K562 (cell line): ENCODE results near the gene BCL2A1. TPM values are rescaled to one million over a fixed set of nuclear protein-coding genes. Genes with fewer than 3 reads are reported as not detected.
A peak's percentile ranks its signal among the peaks of the same experiment; 100 is the strongest.

ENCODE experiments used
- ATAC-seq: fragments of 200-7000 bp; cut with Tn5 transposase; 3 replicates; pipeline ENCODE4 v1.9.1; 2020; ENCODE audit warnings: moderate library complexity
- BruUV-seq: library from RNA; stranded (reverse); fragments of 400-500 nt; replicated peaks from 2 replicates; lab custom pipeline; 2021; lab: Mats Ljungman, UMichigan
- CTCF ChIA-PET: fragments of 300-600 bp; formaldehyde crosslinking; extraction: SDS; loops from one replicate; lab custom pipeline; 2021; ENCODE audit warnings: low intra/inter-chr PET ratio; lab: Yijun Ruan, JAX
- POLR2A ChIA-PET: fragments of 300-600, 350-650 bp; sonication (Branson Sonifier 250); formaldehyde crosslinking; extraction: SDS; loops from one replicate; lab custom pipeline; 2021; ENCODE audit warnings: antibody characterized with exemption, inconsistent platforms; lab: Yijun Ruan, JAX
- DNase-seq, 4 experiments: peaks; one replicate each; pipeline versions ENCODE4 v3.0.0 to v3.0.0-alpha.2; 2011 to 2018; ENCODE audit warnings: low spot score in 3 of 4, mixed read lengths in 3 of 4; ENCODE audit errors: extremely low read depth in 1 of 4
- FAIRE-seq: peaks from 2 replicates; lab custom pipeline; 2011; peaks lifted over from hg19 to GRCh38; lab: Jason Lieb, UNC
- H2AFZ ChIP-seq: 2 replicates; pipeline ENCODE4 v1.6.0; 2011; ENCODE audit warnings: low read depth, low read length, control low read depth, inconsistent platforms
- H3K27ac ChIP-seq: fragments of 200-600 bp; 3 replicates; pipeline ENCODE4 v1.8.0; 2011; ENCODE audit warnings: low read depth, mild to moderate bottlenecking, control low read depth, inconsistent platforms, low read length, moderate library complexity, mixed read lengths; ENCODE audit errors: extremely low read depth
- H3K27me3 ChIP-seq, 2 experiments: fragments of 300-600 bp in 1 of 2; 2 replicates in 1 of 2; 3 replicates in 1 of 2; pipeline versions ENCODE4 v1.6.0 to v1.8.0; 2011; ENCODE audit warnings: inconsistent platforms in 2 of 2, low read length in 2 of 2, mild to moderate bottlenecking in 1 of 2, mixed read lengths in 1 of 2, moderate library complexity in 1 of 2; ENCODE audit not compliant: control insufficient read depth in 2 of 2, insufficient read depth in 2 of 2
- H3K36me3 ChIP-seq: fragments of 300-600 bp; 3 replicates; pipeline ENCODE4 v1.8.0; 2011; ENCODE audit warnings: mild to moderate bottlenecking, low read length, inconsistent platforms; ENCODE audit not compliant: control insufficient read depth, insufficient read depth
- H3K4me1 ChIP-seq, 2 experiments: fragments of 200-600 bp in 1 of 2; replicated peaks in 1 of 2; 2 replicates in 1 of 2; 3 replicates in 1 of 2; pipeline versions ENCODE4 v1.5.1 to v1.8.0; 2011; ENCODE audit warnings: inconsistent platforms in 2 of 2, low read length in 2 of 2, mild to moderate bottlenecking in 1 of 2, mixed read lengths in 1 of 2, moderate library complexity in 1 of 2; ENCODE audit not compliant: control insufficient read depth in 2 of 2, insufficient read depth in 2 of 2
- H3K4me2 ChIP-seq: 2 replicates; pipeline ENCODE4 v1.6.1; 2011; ENCODE audit warnings: low read length, control low read depth, inconsistent platforms, mixed read lengths; ENCODE audit not compliant: insufficient read depth
- H3K4me3 ChIP-seq: fragments of 200-600 bp; sonication (generic), shearing (Covaris generic); 2 replicates; pipeline ENCODE4 v1.5.1; 2016; ENCODE audit warnings: control low read depth, inconsistent platforms
- H3K79me2 ChIP-seq: fragments of 200-600 bp; 3 replicates; pipeline ENCODE4 v1.8.0; 2011; ENCODE audit warnings: low read length, inconsistent platforms; ENCODE audit not compliant: control insufficient read depth, insufficient read depth
- H3K9ac ChIP-seq, 2 experiments: 2 replicates each; pipeline versions ENCODE4 v1.6.0 to v1.6.1; 2011; ENCODE audit warnings: low read depth in 2 of 2, low read length in 2 of 2, control low read depth in 1 of 2, inconsistent platforms in 1 of 2, mild to moderate bottlenecking in 1 of 2, mixed read lengths in 1 of 2; ENCODE audit not compliant: insufficient read depth in 1 of 2
- H3K9me1 ChIP-seq: one replicate; pipeline ENCODE4 v1.6.0; 2011; ENCODE audit warnings: inconsistent platforms, mild to moderate bottlenecking, low read length, moderate library complexity; ENCODE audit not compliant: control insufficient read depth, insufficient read depth
- H3K9me3 ChIP-seq: replicated peaks from 2 replicates; pipeline ENCODE4 v1.5.1; 2011; ENCODE audit warnings: low read depth, low read length, inconsistent platforms; ENCODE audit not compliant: control insufficient read depth, insufficient read depth
- H4K20me1 ChIP-seq: replicated peaks from 2 replicates; pipeline ENCODE4 v1.6.1; 2011; ENCODE audit warnings: low read length, inconsistent platforms, mixed read lengths; ENCODE audit not compliant: control insufficient read depth, insufficient read depth
- FOSL1 ChIP-seq: fragments of 200-800 bp; sonication (Bioruptor generic); conservative IDR thresholded peaks from 2 replicates; pipeline ENCODE4 v1.6.1; 2016; ENCODE audit warnings: missing genetic modification characterization, missing compliant biosample characterization
- HDAC1 ChIP-seq, 2 experiments: fragments of 450-650 bp; IDR thresholded peaks; 2 replicates each; pipeline ENCODE4 v1.6.1; 2016 to 2017; ENCODE audit warnings: inconsistent platforms in 1 of 2, mild to moderate bottlenecking in 1 of 2, moderate library complexity in 1 of 2
- JUND ChIP-seq, 2 experiments: IDR thresholded peaks; 2 replicates in 1 of 2; 3 replicates in 1 of 2; pipeline ENCODE4 v1.6.1; 2011; ENCODE audit warnings: borderline replicate concordance in 2 of 2, low read depth in 2 of 2, low read length in 2 of 2, improper control_type of control experiment in 1 of 2, missing biosample characterization in 1 of 2, missing genetic modification characterization in 1 of 2, missing genetic modification reagents in 1 of 2
- MLLT1 ChIP-seq, 2 experiments: fragments of 450-650 bp; IDR thresholded peaks; 2 replicates each; pipeline ENCODE4 v1.6.1; 2016
- SRSF9 ChIP-seq: fragments of 200-400 bp; formaldehyde crosslinking; IDR thresholded peaks from 2 replicates; pipeline ENCODE4 v1.6.1; 2017; ENCODE audit warnings: low read depth, low read length, borderline replicate concordance
- TRIM24 ChIP-seq, 2 experiments: fragments of 450-650 bp; IDR thresholded peaks; 2 replicates each; pipeline ENCODE4 v1.6.1; 2016
- WGBS: fragments of 100-300 bp; shearing (Covaris generic); methylation state at CpG from one replicate; pipeline ENCODE4 v1.1.6; 2016; ENCODE audit warnings: low coverage, mixed read lengths; ENCODE audit not compliant: insufficient coverage; ENCODE audit errors: missing lambda C conversion rate; 5-methylcytosine and 5-hydroxymethylcytosine counted together
- in situ Hi-C: fragments of 300-500 bp; cut with MboI; formaldehyde crosslinking; loops from 4 replicates; pipeline ENCODE4 v1.15.0; 2018; ENCODE audit warnings: inconsistent platforms, mixed read lengths
- intact Hi-C: fragments of 100-400 bp; cut with micrococcal nuclease; formaldehyde crosslinking; loops from 2 replicates; pipeline ENCODE4 v1.14.2; 2022
- polyA plus RNA-seq, 8 experiments: library from polyadenylated mRNA; depleted of rRNA in 4 of 8; stranded (reverse) in 5 of 8; unstranded in 3 of 8; fragments of >200 nt; fragmentation: Nextera tagmentation in 2 of 8; fragmentation: Illumina TruSeq in 1 of 8; extraction: Ambion mirVana in 2 of 8; extraction: Trizol in 1 of 8; gene quantifications; 2 replicates each; pipeline versions ENCODE4 v1.2.1 to v1.2.3, GENCODE V29; 2011 to 2014; ENCODE audit warnings: inconsistent platforms in 1 of 8, missing spikeins in 1 of 8
- total RNA-seq, 7 experiments: library from RNA; depleted of rRNA in 6 of 7; stranded (reverse); fragments of >200 nt in 6 of 7; fragmentation: Illumina TruSeq in 2 of 7; extraction: Trizol in 2 of 7; gene quantifications; 2 replicates each; pipeline versions ENCODE4 v1.2.1 to v1.2.3, GENCODE V29; 2011 to 2021; ENCODE audit warnings: low replicate concordance in 1 of 7
- TF ChIP-seq, protein P1 (sequence below): fragments of 250-450 bp; sonication (Bioruptor Pico); IDR thresholded peaks from 2 replicates; pipeline ENCODE4 v1.8.0; 2021; ENCODE audit warnings: moderate library complexity, mild to moderate bottlenecking, inconsistent platforms

Gene BCL2A1
- total and polyA plus RNA-seq, 9 of the 15 experiments (the other 6 are each of a cell fraction or from before 2014, with no cell fraction given) = 0.11 to 1.2 (median 0.25) TPM; not detected in 4

DNA sequence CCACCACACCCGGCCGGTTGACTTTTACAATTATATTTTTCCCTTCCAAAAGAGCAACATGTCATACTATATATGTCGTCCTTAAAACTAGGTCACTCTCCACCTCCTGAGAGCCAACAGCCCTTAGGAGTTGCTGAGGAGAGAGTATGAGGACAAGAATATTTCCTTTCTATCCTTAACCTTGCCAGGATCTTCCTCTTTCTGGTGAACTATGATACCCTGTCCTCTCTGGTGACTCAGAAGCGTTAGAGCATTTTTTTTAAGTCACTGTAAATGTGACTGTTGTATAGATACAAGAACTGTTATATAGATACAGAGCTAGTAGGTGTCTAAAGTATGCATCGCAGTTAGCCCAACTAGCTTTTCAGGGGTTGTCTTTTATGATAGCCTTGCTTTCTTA, 40.5 kb downstream of the BCL2A1 start:
- no peaks in the 10 kb centered on the region for H3K9me1 ChIP-seq
- BruUV-seq = no TSS peak
- H4K20me1 ChIP-seq = no peaks in the 10 kb centered on the region
- H3K79me2 ChIP-seq = no peaks in the 10 kb centered on the region
- WGBS = 10% methylated on average over 5 of the region's 5 CpGs
- H3K4me2 ChIP-seq = no peak overlapping the region
- H3K4me3 ChIP-seq = no peak overlapping the region
- no peak for ATAC-seq
- ChIA-PET POLR2A (no interaction called here), CTCF (no interaction called here)
- TF ChIP-seq TRIM24 (IDR thresholded peaks at IDR 0.05) (no peak), JUND (IDR thresholded peaks at IDR 0.05; ENCODE audit: borderline replicate concordance, low read depth, low read length) (no peak), JUND (tag; IDR thresholded peaks at IDR 0.05; ENCODE audit: borderline replicate concordance, low read depth, low read length) (peak; percentile 39; the same call in 1 of the 3 replicates), FOSL1 (tag) (peak; percentile 48)
- H3K27ac ChIP-seq = no peak overlapping the region
- intact Hi-C loops (no loop called here), in situ Hi-C loops (no loop called here)
- H3K4me1 ChIP-seq = peaks cover 0 to 15% of the 10 kb centered on the region in 2 experiments; a peak in 2 of 5 replicates
- no peaks in the 10 kb centered on the region for H3K27me3 ChIP-seq
- H3K9ac ChIP-seq = no peak overlapping the region
- no peak for FAIRE-seq
- peak overlapping the region; percentile 47; the same call in 1 of the 2 replicates for H2AFZ ChIP-seq
- no peaks in the 10 kb centered on the region for H3K9me3 ChIP-seq
- H3K36me3 ChIP-seq = no peaks in the 10 kb centered on the region
- no peak for DNase-seq

DNA sequence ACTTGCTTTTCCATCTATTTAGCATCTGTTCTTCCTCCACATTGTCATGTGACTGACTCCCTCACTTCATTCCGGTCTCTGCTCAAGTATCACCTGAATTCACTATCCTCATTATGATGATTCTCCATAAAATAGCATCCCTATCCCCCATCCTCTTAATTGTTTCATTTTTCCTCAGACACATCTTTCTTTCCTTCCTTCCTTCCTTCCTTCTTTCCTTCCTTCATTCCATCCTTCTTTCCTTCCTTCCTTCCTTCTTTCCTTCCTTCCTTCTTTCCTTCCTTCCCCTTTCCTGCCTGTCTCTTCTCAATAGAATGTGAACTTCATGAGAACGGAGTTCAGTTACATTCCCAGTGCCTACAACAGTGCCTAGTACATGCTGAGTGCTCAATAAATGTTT, 41.6 kb downstream of the BCL2A1 start:
- intact Hi-C loops = no loop called here
- peaks cover 5% of the 10 kb centered on the region; the same call in 2 of the 3 replicates for H3K79me2 ChIP-seq
- DNase-seq = no peak
- FAIRE-seq = no peak
- H2AFZ ChIP-seq = 0 out of 2 replicates have a peak overlapping the region, but pooled peaks have one; percentile 11
- no peak overlapping the region for H3K9ac ChIP-seq
- POLR2A ChIA-PET = no interaction called here
- no peaks in the 10 kb centered on the region for H3K9me1 ChIP-seq
- WGBS = 7% methylated on average over 2 of the region's 2 CpGs
- in situ Hi-C loops = no loop called here
- H4K20me1 ChIP-seq = no peaks in the 10 kb centered on the region
- H3K36me3 ChIP-seq = no peaks in the 10 kb centered on the region; the same call in 2 of the 3 replicates
- H3K27ac ChIP-seq = no peak overlapping the region
- no peak for ATAC-seq
- CTCF ChIA-PET = no interaction called here
- H3K4me1 ChIP-seq = peaks cover 2 to 17% of the 10 kb centered on the region in 2 experiments; a peak in 4 of 5 replicates
- no peaks in the 10 kb centered on the region for H3K27me3 ChIP-seq
- no peak overlapping the region for H3K4me2 ChIP-seq
- no TSS peak for BruUV-seq
- H3K9me3 ChIP-seq = peaks cover 4% of the 10 kb centered on the region; the same call in 1 of the 2 replicates
- no peak overlapping the region for H3K4me3 ChIP-seq
- TF ChIP-seq, protein P1, sequence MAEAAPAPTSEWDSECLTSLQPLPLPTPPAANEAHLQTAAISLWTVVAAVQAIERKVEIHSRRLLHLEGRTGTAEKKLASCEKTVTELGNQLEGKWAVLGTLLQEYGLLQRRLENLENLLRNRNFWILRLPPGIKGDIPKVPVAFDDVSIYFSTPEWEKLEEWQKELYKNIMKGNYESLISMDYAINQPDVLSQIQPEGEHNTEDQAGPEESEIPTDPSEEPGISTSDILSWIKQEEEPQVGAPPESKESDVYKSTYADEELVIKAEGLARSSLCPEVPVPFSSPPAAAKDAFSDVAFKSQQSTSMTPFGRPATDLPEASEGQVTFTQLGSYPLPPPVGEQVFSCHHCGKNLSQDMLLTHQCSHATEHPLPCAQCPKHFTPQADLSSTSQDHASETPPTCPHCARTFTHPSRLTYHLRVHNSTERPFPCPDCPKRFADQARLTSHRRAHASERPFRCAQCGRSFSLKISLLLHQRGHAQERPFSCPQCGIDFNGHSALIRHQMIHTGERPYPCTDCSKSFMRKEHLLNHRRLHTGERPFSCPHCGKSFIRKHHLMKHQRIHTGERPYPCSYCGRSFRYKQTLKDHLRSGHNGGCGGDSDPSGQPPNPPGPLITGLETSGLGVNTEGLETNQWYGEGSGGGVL = no peak
- TF ChIP-seq MLLT1 (IDR thresholded peaks at IDR 0.05) (0 out of 4 replicates have a peak, but pooled peaks of 1 of the 2 experiments have one; percentile 19), SRSF9 (no peak), HDAC1 (IDR thresholded peaks at IDR 0.05) (no peak)
